ENCODE measurements around the gene MGARP.

Gene MGARP

GRCh38 chr4:139253046-139253445 lies 27.0 kb downstream of the MGARP start:
- Histone ChIP-seq H3K27ac (replicated peaks; ENCODE audit: low read length) (no peak overlapping the region), H3K18ac (ENCODE audit: low read length) (no peak overlapping the region), H3K4me1 (ENCODE audit: control insufficient read depth in 2 of 2, insufficient read depth in 1 of 2, low read depth in 1 of 2, low read length in 2 of 2) (no peaks in the 10 kb centered on the region), H2BK120ac (ENCODE audit: low read depth, low read length) (no peak overlapping the region), H2BK5ac (ENCODE audit: low read length) (no peak overlapping the region), H3K9me3 (replicated peaks in 1 of 2; ENCODE audit: control insufficient read depth in 2 of 2, insufficient read depth in 1 of 2, low read depth in 1 of 2, low read length in 2 of 2) (no peaks in the 10 kb centered on the region), H3K79me1 (ENCODE audit: low read depth, low read length) (no peaks in the 10 kb centered on the region), H3K9ac (ENCODE audit: low read depth, low read length, poor library complexity) (no peak overlapping the region), H3K4me2 (ENCODE audit: insufficient read depth, low read length, poor library complexity, severe bottlenecking) (no peak overlapping the region), H3K36me3 (replicated peaks in 1 of 2; ENCODE audit: control insufficient read depth in 2 of 2, insufficient read depth in 2 of 2, low read length in 2 of 2) (no peaks in the 10 kb centered on the region), H3K27me3 (ENCODE audit: control insufficient read depth in 3 of 3, insufficient read depth in 3 of 3, low read depth in 1 of 3, low read length in 3 of 3) (peaks cover 0 to 4% (median 0%) of the 10 kb centered on the region in 3 experiments), H2AFZ (ENCODE audit: low read length) (no peak overlapping the region), H3K23ac (ENCODE audit: low read depth, low read length, poor library complexity) (no peak overlapping the region), H4K8ac (ENCODE audit: low read depth, low read length) (no peak overlapping the region), H3K4me3 (ENCODE audit: low read length in 2 of 2) (no peak overlapping the region), H3K4ac (ENCODE audit: low read length) (no peak overlapping the region), H3K14ac (ENCODE audit: low read length) (no peak overlapping the region), H2BK15ac (ENCODE audit: low read length) (no peak overlapping the region), H2AK5ac (ENCODE audit: low read depth, low read length) (no peak overlapping the region), H4K91ac (ENCODE audit: low read depth, low read length, poor library complexity) (no peak overlapping the region), H2BK12ac (ENCODE audit: low read length) (no peak overlapping the region)
- no peak for DNase-seq (ENCODE audit: low spot score)

DNA sequence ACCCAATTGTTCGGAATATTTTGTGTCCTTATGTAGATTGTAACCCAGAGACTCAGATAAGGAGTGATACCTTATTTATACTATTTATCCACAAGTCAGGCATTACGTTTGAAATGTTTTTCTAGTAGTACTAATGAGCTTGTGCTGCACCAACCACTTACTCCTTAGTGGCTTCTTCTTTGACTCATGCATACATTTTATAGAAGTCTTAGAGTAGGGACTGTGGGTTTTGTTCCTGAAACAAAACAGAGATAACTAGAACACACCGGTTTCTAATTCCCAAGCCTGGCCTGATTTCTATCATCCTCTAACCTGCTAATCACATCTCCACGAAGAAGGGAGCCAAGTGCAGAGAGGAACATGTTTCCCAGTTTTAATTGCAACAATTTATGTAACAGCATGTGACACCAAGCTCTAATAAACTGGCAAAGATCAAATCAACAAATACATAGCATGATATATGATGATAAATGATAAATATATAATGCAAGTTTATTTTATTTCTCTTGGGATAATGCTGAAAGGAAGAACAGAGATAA lies 32.3 kb downstream of the MGARP start:
- Histone ChIP-seq H3K18ac (ENCODE audit: low read length) (no peak overlapping the region), H3K14ac (ENCODE audit: low read length) (no peak overlapping the region), H2BK120ac (ENCODE audit: low read depth, low read length) (no peak overlapping the region), H3K4ac (ENCODE audit: low read length) (no peak overlapping the region), H4K8ac (ENCODE audit: low read depth, low read length) (no peak overlapping the region), H3K36me3 (replicated peaks in 1 of 2; ENCODE audit: control insufficient read depth in 2 of 2, insufficient read depth in 2 of 2, low read length in 2 of 2) (no peaks in the 10 kb centered on the region), H3K4me3 (ENCODE audit: low read length in 2 of 2) (no peak overlapping the region), H3K4me2 (ENCODE audit: insufficient read depth, low read length, poor library complexity, severe bottlenecking) (no peak overlapping the region), H2AFZ (ENCODE audit: low read length) (peak overlapping the region; percentile 73), H2AK5ac (ENCODE audit: low read depth, low read length) (no peak overlapping the region), H2BK5ac (ENCODE audit: low read length) (no peak overlapping the region), H2BK12ac (ENCODE audit: low read length) (no peak overlapping the region), H3K27me3 (ENCODE audit: control insufficient read depth in 3 of 3, insufficient read depth in 3 of 3, low read depth in 1 of 3, low read length in 3 of 3) (no peaks in the 10 kb centered on the region), H3K9me3 (replicated peaks in 1 of 2; ENCODE audit: control insufficient read depth in 2 of 2, insufficient read depth in 1 of 2, low read depth in 1 of 2, low read length in 2 of 2) (no peaks in the 10 kb centered on the region), H3K9ac (ENCODE audit: low read depth, low read length, poor library complexity) (no peak overlapping the region), H4K91ac (ENCODE audit: low read depth, low read length, poor library complexity) (no peak overlapping the region), H2BK15ac (ENCODE audit: low read length) (no peak overlapping the region), H3K4me1 (ENCODE audit: control insufficient read depth in 2 of 2, insufficient read depth in 1 of 2, low read depth in 1 of 2, low read length in 2 of 2) (no peaks in the 10 kb centered on the region), H3K23ac (ENCODE audit: low read depth, low read length, poor library complexity) (no peak overlapping the region), H3K79me1 (ENCODE audit: low read depth, low read length) (no peaks in the 10 kb centered on the region), H3K27ac (replicated peaks; ENCODE audit: low read length) (no peak overlapping the region)
- whole genome bisulfite sequencing, 2 donors (ENCODE audit: extremely low coverage in 2 of 2, insufficient read length in 2 of 2, insufficient replicate concordance in 1 of 2), result no CpG with 5 or more reads among the region's 4 CpGs
- no peak for DNase-seq (ENCODE audit: low spot score)

DNA sequence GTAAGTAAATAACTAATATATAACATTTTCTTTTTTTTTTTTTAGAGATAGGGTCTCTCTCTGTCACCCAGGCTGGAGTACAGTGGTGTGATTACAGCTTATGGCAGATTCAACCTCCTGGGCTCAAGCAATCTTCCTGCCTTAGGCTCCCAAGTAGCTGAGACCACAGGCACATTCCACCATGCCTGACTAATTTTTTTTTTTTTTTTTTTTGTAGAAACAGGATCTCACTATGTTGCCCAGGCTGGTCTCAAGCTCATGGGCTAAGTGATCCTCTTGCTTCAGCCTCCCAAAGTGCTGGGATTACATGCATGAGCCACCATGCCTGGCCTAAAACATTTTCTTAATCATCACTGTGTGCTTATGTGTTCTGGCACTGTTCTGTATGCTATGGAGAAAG lies 32.8 kb downstream of the MGARP start:
- no peak overlapping the region for H3K4me3 ChIP-seq (ENCODE audit: low read length in 2 of 2)
- H2BK15ac ChIP-seq (ENCODE audit: low read length), result no peak overlapping the region
- no peaks in the 10 kb centered on the region for H3K4me1 ChIP-seq (ENCODE audit: control insufficient read depth in 2 of 2, insufficient read depth in 1 of 2, low read depth in 1 of 2, low read length in 2 of 2)
- no peak overlapping the region for H3K23ac ChIP-seq (ENCODE audit: low read depth, low read length, poor library complexity)
- no peak overlapping the region for H3K4me2 ChIP-seq (ENCODE audit: insufficient read depth, low read length, poor library complexity, severe bottlenecking)
- no peak overlapping the region for H2BK120ac ChIP-seq (ENCODE audit: low read depth, low read length)
- H3K14ac ChIP-seq (ENCODE audit: low read length), result no peak overlapping the region
- no peaks in the 10 kb centered on the region for H3K36me3 ChIP-seq (replicated peaks in 1 of 2; ENCODE audit: control insufficient read depth in 2 of 2, insufficient read depth in 2 of 2, low read length in 2 of 2)
- H3K27me3 ChIP-seq (ENCODE audit: control insufficient read depth in 3 of 3, insufficient read depth in 3 of 3, low read depth in 1 of 3, low read length in 3 of 3), result no peaks in the 10 kb centered on the region
- DNase-seq (ENCODE audit: low spot score), result no peak
- no peak overlapping the region for H3K4ac ChIP-seq (ENCODE audit: low read length)
- H3K9ac ChIP-seq (ENCODE audit: low read depth, low read length, poor library complexity), result no peak overlapping the region
- H2BK12ac ChIP-seq (ENCODE audit: low read length), result no peak overlapping the region
- no peaks in the 10 kb centered on the region for H3K79me1 ChIP-seq (ENCODE audit: low read depth, low read length)
- no peaks in the 10 kb centered on the region for H3K9me3 ChIP-seq (replicated peaks in 1 of 2; ENCODE audit: control insufficient read depth in 2 of 2, insufficient read depth in 1 of 2, low read depth in 1 of 2, low read length in 2 of 2)
- no peak overlapping the region for H3K18ac ChIP-seq (ENCODE audit: low read length)
- H3K27ac ChIP-seq (replicated peaks; ENCODE audit: low read length), result no peak overlapping the region
- H2AFZ ChIP-seq (ENCODE audit: low read length), result no peak overlapping the region
- H4K8ac ChIP-seq (ENCODE audit: low read depth, low read length), result no peak overlapping the region
- H2BK5ac ChIP-seq (ENCODE audit: low read length), result no peak overlapping the region
- H4K91ac ChIP-seq (ENCODE audit: low read depth, low read length, poor library complexity), result no peak overlapping the region
- no peak overlapping the region for H2AK5ac ChIP-seq (ENCODE audit: low read depth, low read length)

DNA sequence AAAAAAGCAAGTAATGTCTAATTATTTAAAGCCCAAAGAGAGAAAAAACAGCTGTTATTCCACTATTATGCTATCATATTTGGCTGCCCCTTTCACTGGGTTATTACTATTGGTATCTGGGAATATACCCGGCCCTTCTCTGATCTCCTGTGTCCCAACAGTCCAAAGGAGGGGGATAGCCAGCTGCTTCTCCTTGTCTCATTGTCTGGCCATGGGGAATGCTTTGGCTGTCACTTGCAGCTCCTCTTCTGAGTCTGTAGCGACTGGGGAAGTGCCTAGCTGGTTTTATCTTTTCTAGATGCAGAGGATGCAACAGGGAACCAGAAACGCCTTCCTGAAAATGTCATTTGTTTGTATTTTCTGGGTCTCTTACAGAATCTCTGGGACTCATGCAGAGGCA lies 33.9 kb downstream of the MGARP start:
- Histone ChIP-seq H3K23ac (ENCODE audit: low read depth, low read length, poor library complexity) (no peak overlapping the region), H2AK5ac (ENCODE audit: low read depth, low read length) (no peak overlapping the region), H3K4me2 (ENCODE audit: insufficient read depth, low read length, poor library complexity, severe bottlenecking) (no peak overlapping the region), H2BK5ac (ENCODE audit: low read length) (no peak overlapping the region), H3K14ac (ENCODE audit: low read length) (no peak overlapping the region), H3K4me3 (ENCODE audit: low read length in 2 of 2) (no peak overlapping the region), H3K18ac (ENCODE audit: low read length) (no peak overlapping the region), H3K27ac (replicated peaks; ENCODE audit: low read length) (no peak overlapping the region), H2BK12ac (ENCODE audit: low read length) (no peak overlapping the region), H2BK15ac (ENCODE audit: low read length) (no peak overlapping the region), H3K4me1 (ENCODE audit: control insufficient read depth in 2 of 2, insufficient read depth in 1 of 2, low read depth in 1 of 2, low read length in 2 of 2) (peaks cover 3 to 6% of the 10 kb centered on the region in 2 donors), H3K9ac (ENCODE audit: low read depth, low read length, poor library complexity) (no peak overlapping the region), H3K79me1 (ENCODE audit: low read depth, low read length) (no peaks in the 10 kb centered on the region), H3K36me3 (replicated peaks in 1 of 2; ENCODE audit: control insufficient read depth in 2 of 2, insufficient read depth in 2 of 2, low read length in 2 of 2) (no peaks in the 10 kb centered on the region), H2BK120ac (ENCODE audit: low read depth, low read length) (no peak overlapping the region), H4K91ac (ENCODE audit: low read depth, low read length, poor library complexity) (no peak overlapping the region), H3K4ac (ENCODE audit: low read length) (no peak overlapping the region), H2AFZ (ENCODE audit: low read length) (peak overlapping the region; percentile 49), H3K27me3 (ENCODE audit: control insufficient read depth in 3 of 3, insufficient read depth in 3 of 3, low read depth in 1 of 3, low read length in 3 of 3) (no peaks in the 10 kb centered on the region), H4K8ac (ENCODE audit: low read depth, low read length) (no peak overlapping the region), H3K9me3 (replicated peaks in 1 of 2; ENCODE audit: control insufficient read depth in 2 of 2, insufficient read depth in 1 of 2, low read depth in 1 of 2, low read length in 2 of 2) (peaks cover 0 to 6% of the 10 kb centered on the region in 2 donors)
- no peak for DNase-seq (ENCODE audit: low spot score)
- no CpG with 5 or more reads among the region's 3 CpGs for WGBS, 2 donors (ENCODE audit: extremely low coverage in 2 of 2, insufficient read length in 2 of 2, insufficient replicate concordance in 1 of 2)

Measured in neuronal stem cell (in vitro differentiated cells).